Left cardiac atrium (tissue), 4 donors: ENCODE results near the gene TWIST2. TPM values are rescaled to one million over a fixed set of nuclear protein-coding genes. Genes with fewer than 3 reads are reported as not detected.

Experiments used
- ATAC-seq, 2 donors: fragments of 200-7000 bp; cut with Tn5 transposase; one replicate each; pipeline ENCODE4 v1.9.1; 2020; ENCODE audit warnings: mild to moderate bottlenecking in 2 of 2, moderate library complexity in 2 of 2
- DNase-seq: peaks from one replicate; pipeline ENCODE4 v3.0.0-alpha.2; 2020
- intact Hi-C, 2 donors: fragments of 100-400 bp; cut with DNase I; formaldehyde crosslinking; loops; one replicate each; pipeline versions ENCODE4 v1.14.1 to v1.15.1; 2022 to 2023
- total RNA-seq, 2 donors: library from RNA; stranded (reverse); fragmentation: NEBNext Ultra II Directional; extraction: Animal tissue kit (Norgen Biotek cat#: 25700); gene quantifications; one replicate each; pipeline ENCODE4 v1.2.1, GENCODE V29; 2021
- donor health status: DM: no; HTN: yes; CAD: no.
- donor health status: DM: no; HTN: yes; CAD: no; lungs with severe emphysema.
- donor health status: DM: yes; HTN: yes; CAD: no.
- donor health status: Dilated cardiomyopathy.

TWIST2 gene
- total RNA-seq, 2 donors from 2014 or later: 7.6 to 8.3 TPM

DNA sequence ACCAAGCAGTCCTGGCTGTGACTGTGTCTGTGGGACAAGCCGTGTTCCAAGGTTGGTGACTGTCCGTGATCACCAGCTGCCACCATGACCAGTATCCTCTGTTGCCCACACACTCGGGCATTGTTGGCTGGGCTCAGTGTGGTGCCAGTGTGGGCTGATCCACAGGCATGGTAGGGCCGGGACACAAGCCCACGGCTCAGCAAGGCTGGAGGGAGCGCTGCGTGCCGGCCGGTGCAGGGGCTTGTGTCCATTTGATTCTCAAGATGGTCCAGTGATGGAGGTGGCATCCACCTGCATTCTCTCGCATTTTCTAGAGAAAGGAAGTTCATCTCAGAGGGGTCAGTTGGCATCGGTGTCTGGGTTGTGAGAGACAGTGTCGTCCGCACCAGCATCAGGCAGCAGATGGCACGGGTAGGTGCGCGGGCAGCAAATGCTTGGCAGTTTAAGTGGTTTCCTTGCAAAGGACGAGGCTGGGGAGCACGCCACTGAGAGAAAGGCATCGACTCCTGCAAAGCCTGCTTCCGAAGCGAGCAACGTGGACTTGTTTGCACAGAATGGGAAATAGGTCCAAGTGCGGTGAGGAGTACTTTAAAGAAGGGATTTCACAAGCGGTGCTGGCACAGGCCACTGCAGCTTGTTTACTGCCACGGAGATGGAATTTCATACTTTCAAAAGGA lies 20.9 kb downstream of the TWIST2 start:
- DNase-seq (peak; percentile 62), ATAC-seq (peak in 1 of 2 donors; percentile 63)
- intact Hi-C loops: no loop called here

DNA sequence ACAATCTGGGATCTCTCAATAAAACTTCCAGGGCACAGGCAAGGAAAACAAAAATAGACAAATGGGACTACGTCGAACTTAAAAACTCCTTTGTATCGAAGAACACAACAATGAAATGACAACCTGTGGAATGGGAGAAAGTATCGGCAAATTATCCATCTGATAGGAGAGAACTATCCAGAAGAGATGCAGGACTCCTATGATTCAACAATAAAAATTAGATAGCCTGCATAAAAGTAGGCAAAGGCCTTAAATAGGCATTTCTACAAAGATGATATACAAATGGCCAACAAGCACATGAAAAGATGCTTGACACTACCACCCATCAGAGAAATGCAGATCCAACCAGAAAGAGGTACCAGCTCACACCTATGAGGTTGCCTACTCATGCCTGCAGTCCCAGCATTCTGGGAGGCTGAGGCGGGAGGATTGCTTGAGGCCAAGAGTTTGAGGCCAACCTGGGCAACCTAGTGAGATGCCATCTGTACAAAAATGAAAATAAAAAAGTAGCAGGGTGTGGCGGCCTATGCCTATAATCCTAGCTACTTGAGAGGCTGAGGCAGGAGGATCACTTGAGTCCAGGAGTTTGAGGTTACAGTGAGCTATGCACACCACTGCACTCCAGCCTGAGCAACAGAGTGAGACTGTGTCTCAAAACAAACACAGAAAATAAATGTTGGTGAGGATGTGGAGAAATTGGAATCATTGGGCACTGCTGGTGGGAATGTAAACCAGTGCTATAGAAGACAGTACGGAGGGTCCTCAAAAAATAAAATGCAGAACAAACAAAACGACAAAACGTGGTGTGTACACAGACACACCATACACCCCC lies 21.6 kb downstream of the TWIST2 start:
- intact Hi-C loops: no loop called here
- ATAC-seq (no peak), DNase-seq (no peak)

DNA sequence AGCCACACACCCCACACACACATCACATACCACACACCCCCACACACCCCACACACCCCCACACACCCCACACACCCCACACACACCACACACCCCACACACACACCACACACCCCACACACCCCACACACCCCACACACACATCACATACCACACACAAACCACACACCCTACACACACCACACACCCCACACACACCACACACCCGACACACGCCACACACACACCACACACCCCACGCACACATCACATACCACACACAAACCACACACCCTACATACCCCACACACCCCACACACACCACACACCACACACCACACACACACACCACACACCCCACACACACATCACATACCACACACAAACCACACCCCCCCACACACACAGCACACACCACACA lies 22.4 kb downstream of the TWIST2 start:
- ATAC-seq: no peak
- no peak for DNase-seq
- intact Hi-C loops: no loop called here

- ATAC-seq (no peak), DNase-seq (no peak)
- intact Hi-C loops: no loop called here
Measured at GRCh38 chr2:238872026-238872425, 24.1 kb downstream of the TWIST2 start.

- intact Hi-C loops: no loop called here
- ATAC-seq (no peak), DNase-seq (no peak)
Measured at GRCh38 chr2:238872628-238873380, 24.9 kb downstream of the TWIST2 start.

GRCh38 chr2:238873381-238873801 lies 25.5 kb downstream of the TWIST2 start:
- DNase-seq: no peak

DNA sequence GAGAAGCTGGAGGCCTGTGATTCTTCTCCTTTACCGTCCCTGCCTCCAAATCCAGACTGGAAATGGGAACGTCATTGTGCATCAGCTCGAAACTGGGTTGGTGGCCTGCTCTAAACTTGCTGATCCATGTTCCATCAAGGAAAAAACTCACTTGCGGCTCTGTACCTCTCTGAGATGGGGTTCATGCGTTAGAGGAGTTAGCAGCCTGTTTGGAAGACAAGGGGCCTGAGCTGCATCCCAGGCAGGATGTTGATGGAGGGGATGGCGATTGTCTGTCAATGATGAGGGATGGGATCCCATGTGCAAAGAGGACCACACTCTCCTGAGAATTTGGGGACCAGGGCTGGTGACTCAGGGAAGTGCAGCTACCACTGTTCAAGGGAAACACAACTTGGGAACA lies 26.0 kb downstream of the TWIST2 start:
- ATAC-seq (no peak), DNase-seq (no peak)
- intact Hi-C loops: no loop called here

More at GRCh38 chr2:238873381-238873801, 25.5 kb downstream of the TWIST2 start:
- intact Hi-C loops: no loop called here
- ATAC-seq: no peak

- DNase-seq (no peak), ATAC-seq (no peak)
- intact Hi-C loops: no loop called here
Measured at GRCh38 chr2:238874330-238875050, 26.6 kb downstream of the TWIST2 start.

DNA sequence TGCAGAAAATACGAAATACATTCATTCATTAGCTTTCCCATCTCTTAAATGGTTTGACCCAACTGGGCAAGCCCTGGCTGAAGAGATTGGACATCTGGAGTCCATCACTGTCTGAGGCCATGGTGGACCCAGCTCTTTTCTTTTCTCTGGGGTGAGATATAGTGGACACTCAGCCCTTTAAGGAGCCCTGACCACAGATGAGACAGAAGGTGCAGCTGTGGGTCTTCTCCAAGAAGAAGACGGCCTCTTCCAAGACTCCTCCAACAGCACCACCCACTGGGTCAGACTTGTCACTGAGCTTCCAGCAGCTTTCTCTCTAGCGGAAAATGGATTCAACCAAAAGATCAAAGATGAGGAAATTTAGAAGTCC lies 27.2 kb downstream of the TWIST2 start:
- ATAC-seq (no peak), DNase-seq (no peak)
- intact Hi-C loops: no loop called here

GRCh38 chr2:238875471-238876231 lies 27.8 kb downstream of the TWIST2 start:
- ATAC-seq: peak in 1 of 2 donors; percentile 50
- intact Hi-C loops: no loop called here

GRCh38 chr2:238876232-238876630 lies 28.3 kb downstream of the TWIST2 start:
- intact Hi-C loops: no loop called here
- ATAC-seq: no peak
- no peak for DNase-seq

More at GRCh38 chr2:238875471-238876231, 27.8 kb downstream of the TWIST2 start:
- DNase-seq: no peak

- DNase-seq: no peak
- ATAC-seq: no peak
- intact Hi-C loops: no loop called here
Measured at GRCh38 chr2:238878051-238878735, 30.3 kb downstream of the TWIST2 start.

GRCh38 chr2:238879043-238879442 lies 31.2 kb downstream of the TWIST2 start:
- intact Hi-C loops: no loop called here
- no peak for ATAC-seq
- DNase-seq: no peak

DNA sequence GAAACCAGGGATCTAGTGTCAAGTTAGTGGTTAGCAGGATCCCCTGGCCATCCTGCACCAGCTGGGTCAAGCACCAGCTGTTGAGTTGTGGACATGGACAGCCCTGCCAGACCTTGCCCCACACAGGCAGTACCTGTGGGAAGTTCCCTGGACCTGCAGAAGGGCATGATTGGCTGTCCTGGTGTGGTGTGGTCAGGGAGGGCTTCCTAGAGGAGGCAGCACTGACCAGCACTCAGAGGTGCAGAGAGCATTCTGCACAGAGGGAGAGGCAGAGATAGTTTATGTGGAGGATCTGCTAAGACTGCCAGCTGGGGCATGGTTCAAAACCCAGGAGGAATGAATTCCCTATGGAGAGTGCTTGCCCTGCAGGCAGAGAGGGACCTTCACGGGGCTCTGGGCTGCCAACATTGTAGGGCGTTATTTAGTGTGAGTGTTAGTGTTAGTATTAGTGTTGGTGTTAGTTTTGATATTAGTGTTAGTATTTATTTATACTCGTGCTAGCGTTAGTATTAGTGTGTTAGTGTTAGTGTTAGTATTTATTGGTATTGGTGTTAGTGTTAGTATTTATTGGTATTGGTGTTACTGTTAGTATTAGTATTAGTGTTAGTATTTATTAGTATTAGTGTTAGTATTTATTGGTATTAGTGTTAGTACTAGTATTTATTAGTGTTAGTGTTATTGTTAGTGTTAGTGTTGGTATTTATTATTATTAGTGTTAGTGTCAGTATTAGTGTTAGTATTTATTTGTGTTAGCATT lies 31.9 kb downstream of the TWIST2 start:
- intact Hi-C loops: no loop called here
- no peak for ATAC-seq
- DNase-seq: no peak

DNA sequence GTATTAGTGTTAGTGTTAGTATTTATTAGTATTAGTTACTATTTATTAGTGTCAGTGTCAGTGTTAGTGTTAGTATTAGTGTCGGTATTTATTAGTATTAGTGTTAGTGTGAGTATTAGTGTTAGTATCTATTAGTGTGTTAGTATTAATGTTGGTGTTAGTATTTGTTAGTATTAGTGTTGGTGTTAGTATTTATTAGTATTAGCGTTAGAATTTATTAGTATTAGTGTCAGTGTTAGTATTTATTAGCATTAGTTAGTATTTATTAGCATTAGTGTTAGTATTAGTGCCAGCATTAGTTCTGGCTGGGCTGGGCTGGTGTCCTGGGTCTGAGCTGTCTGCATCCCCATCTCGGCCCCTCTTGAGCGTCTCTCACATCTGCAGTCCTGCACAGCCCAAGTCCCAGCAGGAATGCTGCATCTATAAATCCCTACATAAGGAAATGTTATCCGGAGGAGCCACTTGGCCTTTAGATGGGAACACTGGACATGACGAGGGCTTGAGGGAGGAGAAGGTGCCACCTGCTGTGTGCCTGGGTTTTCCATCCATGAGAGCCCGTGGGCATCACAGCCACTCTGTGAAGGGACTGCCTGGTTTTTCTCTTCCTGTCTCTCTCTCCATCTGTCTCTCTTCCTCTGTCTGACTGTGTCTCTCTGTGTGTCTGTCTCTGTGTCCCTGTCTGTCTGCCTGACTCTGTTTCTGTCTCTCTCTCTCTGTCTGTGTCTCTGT lies 33.6 kb downstream of the TWIST2 start:
- intact Hi-C loops: no loop called here
- DNase-seq (no peak), ATAC-seq (no peak)

GRCh38 chr2:238882082-238882755 lies 34.3 kb downstream of the TWIST2 start:
- intact Hi-C loops: no loop called here
- ATAC-seq (no peak), DNase-seq (no peak)
